Measurements from ENCODE around the gene NUP93. TPM values are rescaled to one million over a fixed set of nuclear protein-coding genes. Genes with fewer than 3 reads are reported as not detected.
A peak's percentile ranks its signal among the peaks of the same experiment; 100 is the strongest.

The NUP93 gene
- total and polyA plus RNA-seq, 9 of the 15 experiments (the other 6 are each of a cell fraction or from before 2014, with no cell fraction given) = 92.0 to 162 (median 121) TPM

DNA sequence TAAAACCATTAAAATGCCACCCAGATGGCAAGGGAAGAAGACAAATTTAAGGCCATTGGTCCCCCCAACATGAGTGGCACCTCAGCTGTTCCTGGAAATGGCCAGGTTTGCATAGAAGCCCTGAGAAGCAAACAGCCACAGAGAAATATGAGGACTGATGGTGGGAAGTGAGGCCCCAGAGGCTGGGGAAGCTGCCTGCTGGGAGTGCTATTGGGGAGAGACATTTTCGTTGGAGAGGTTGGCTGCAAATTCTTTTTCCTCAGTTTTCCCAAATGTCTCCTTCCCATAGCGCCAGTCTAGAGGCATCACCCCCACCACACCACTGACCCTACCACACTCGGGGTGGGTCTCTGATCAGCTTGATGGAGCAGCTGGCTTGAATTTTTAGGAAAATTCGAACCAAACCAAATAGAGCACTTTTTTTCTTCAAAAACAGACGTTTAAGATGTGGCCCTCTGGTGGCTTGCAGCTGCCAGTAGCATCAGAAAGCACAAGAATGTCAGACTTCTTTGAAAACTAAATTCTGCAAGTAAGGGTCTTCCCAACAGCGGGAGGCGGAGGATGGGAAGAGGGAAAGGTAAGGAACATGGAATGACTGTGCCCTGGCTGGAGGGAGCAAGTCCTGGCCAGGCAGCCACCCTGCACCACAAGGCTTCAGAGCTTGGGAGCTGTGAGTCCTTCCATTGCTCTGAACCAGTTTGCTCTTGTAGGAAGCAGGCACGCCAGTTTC is 121.9 kb downstream of the NUP93 start:
- Histone ChIP-seq H3K27ac (ENCODE audit: extremely low read depth, low read depth, low read length) (no peak overlapping the region), H3K9me1 (ENCODE audit: control insufficient read depth, insufficient read depth, low read length) (no peaks in the 10 kb centered on the region), H3K4me1 (replicated peaks in 1 of 2; ENCODE audit: control insufficient read depth in 2 of 2, insufficient read depth in 2 of 2, low read length in 2 of 2) (no peaks in the 10 kb centered on the region; a peak in 2 of 5 replicates), H3K9me3 (replicated peaks; ENCODE audit: control insufficient read depth, insufficient read depth, low read depth, low read length) (no peaks in the 10 kb centered on the region), H3K27me3 (ENCODE audit: control insufficient read depth in 2 of 2, insufficient read depth in 2 of 2, low read length in 2 of 2) (peaks cover 0 to 5% of the 10 kb centered on the region in 2 experiments; a peak in 1 of 5 replicates), H2AFZ (ENCODE audit: low read depth, low read length) (peak overlapping the region; percentile 25; the same call in 1 of the 2 replicates), H3K9ac (ENCODE audit: insufficient read depth in 1 of 2, low read depth in 2 of 2, low read length in 2 of 2) (no peak overlapping the region; a peak in 1 of 4 replicates), H3K79me2 (ENCODE audit: control insufficient read depth, insufficient read depth, low read length) (no peaks in the 10 kb centered on the region), H4K20me1 (replicated peaks; ENCODE audit: control insufficient read depth, insufficient read depth, low read length) (no peaks in the 10 kb centered on the region), H3K4me2 (ENCODE audit: insufficient read depth, low read length) (no peak overlapping the region), H3K36me3 (ENCODE audit: control insufficient read depth, insufficient read depth, low read length) (no peaks in the 10 kb centered on the region), H3K4me3 (no peak overlapping the region)
- ChIA-PET CTCF (ENCODE audit: low intra/inter-chr PET ratio) (interaction anchor here (0.6 kb wide), 1 partner anchor 1081 kb away, joined by 3 read pairs; no protein-coding TSS in a partner anchor), POLR2A (interaction anchor here (0.6 to 0.9 kb wide), 6 partner anchors 10 to 1182 kb away, joined by 3 to 4 read pairs (median 3); no protein-coding TSS in a partner anchor)
- DNase-seq (ENCODE audit: extremely low read depth in 1 of 4, low spot score in 3 of 4) (peak in 2 of 4 experiments; percentile 20 to 28), ATAC-seq (peak; percentile 26; the same call in 1 of the 3 replicates), FAIRE-seq (peak; percentile 49)
- WGBS (ENCODE audit: insufficient coverage, low coverage, missing lambda C conversion rate) = 13% methylated on average over 8 of the region's 8 CpGs
- no TSS peak for BruUV-seq (replicated peaks)
- intact Hi-C loops (cut with micrococcal nuclease) (no loop called here), in situ Hi-C loops (cut with MboI) (no loop called here)
- TF ChIP-seq, protein P1, sequence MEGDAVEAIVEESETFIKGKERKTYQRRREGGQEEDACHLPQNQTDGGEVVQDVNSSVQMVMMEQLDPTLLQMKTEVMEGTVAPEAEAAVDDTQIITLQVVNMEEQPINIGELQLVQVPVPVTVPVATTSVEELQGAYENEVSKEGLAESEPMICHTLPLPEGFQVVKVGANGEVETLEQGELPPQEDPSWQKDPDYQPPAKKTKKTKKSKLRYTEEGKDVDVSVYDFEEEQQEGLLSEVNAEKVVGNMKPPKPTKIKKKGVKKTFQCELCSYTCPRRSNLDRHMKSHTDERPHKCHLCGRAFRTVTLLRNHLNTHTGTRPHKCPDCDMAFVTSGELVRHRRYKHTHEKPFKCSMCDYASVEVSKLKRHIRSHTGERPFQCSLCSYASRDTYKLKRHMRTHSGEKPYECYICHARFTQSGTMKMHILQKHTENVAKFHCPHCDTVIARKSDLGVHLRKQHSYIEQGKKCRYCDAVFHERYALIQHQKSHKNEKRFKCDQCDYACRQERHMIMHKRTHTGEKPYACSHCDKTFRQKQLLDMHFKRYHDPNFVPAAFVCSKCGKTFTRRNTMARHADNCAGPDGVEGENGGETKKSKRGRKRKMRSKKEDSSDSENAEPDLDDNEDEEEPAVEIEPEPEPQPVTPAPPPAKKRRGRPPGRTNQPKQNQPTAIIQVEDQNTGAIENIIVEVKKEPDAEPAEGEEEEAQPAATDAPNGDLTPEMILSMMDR (IDR thresholded peaks at IDR 0.05 in 2 of 3, conservative IDR thresholded peaks at IDR 0.05 in 1 of 3; ENCODE audit: insufficient read depth in 2 of 3, low read depth in 1 of 3, low read length in 3 of 3) = peak; percentile 46 to 70 (median 62); a peak in 5 of 6 replicates
- TF ChIP-seq SMC3 (conservative IDR thresholded peaks at IDR 0.05; ENCODE audit: insufficient read depth, low read depth, low read length) = 0 out of 2 replicates have a peak, but pooled peaks have one; percentile 18
- TF ChIP-seq REST (IDR thresholded peaks at IDR 0.05; ENCODE audit: borderline replicate concordance) = peak; percentile 8; the same call in 1 of the 2 replicates
- TF ChIP-seq REST (CRISPR knock-in tag; IDR thresholded peaks at IDR 0.05; ENCODE audit: low read depth) = no peak
- TF ChIP-seq, protein P2, sequence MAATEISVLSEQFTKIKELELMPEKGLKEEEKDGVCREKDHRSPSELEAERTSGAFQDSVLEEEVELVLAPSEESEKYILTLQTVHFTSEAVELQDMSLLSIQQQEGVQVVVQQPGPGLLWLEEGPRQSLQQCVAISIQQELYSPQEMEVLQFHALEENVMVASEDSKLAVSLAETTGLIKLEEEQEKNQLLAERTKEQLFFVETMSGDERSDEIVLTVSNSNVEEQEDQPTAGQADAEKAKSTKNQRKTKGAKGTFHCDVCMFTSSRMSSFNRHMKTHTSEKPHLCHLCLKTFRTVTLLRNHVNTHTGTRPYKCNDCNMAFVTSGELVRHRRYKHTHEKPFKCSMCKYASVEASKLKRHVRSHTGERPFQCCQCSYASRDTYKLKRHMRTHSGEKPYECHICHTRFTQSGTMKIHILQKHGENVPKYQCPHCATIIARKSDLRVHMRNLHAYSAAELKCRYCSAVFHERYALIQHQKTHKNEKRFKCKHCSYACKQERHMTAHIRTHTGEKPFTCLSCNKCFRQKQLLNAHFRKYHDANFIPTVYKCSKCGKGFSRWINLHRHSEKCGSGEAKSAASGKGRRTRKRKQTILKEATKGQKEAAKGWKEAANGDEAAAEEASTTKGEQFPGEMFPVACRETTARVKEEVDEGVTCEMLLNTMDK (IDR thresholded peaks at IDR 0.05; ENCODE audit: borderline replicate concordance, insufficient read depth, low read depth, low read length, poor library complexity, severe bottlenecking) = peak; percentile 58
- peak; percentile 53 for TF ChIP-seq ZNF384 (IDR thresholded peaks at IDR 0.05; ENCODE audit: low read depth, low read length)

Data from K562 (cell line).